B cell (primary cell): ENCODE measurements around the gene PLCG2. TPM values are rescaled to one million over a fixed set of nuclear protein-coding genes. Genes with fewer than 3 reads are reported as not detected.

Experiments used
- ATAC-seq: fragments of 200-7000 bp; cut with Tn5 transposase; one replicate; pipeline ENCODE4 v1.10.0; 2021; ENCODE audit warnings: low read depth, mild to moderate bottlenecking, moderate number of reproducible peaks, moderate library complexity
- CTCF ChIA-PET: fragments of 350-600 bp; sonication (Branson Sonifier 250); formaldehyde crosslinking; loops from one replicate; lab custom pipeline; 2021; ENCODE audit warnings: antibody characterized with exemption, inconsistent platforms; lab: Charles Lee
- POLR2A ChIA-PET: fragments of 350-600 bp; sonication (Branson Sonifier 250); formaldehyde crosslinking; loops from one replicate; lab custom pipeline; 2021; ENCODE audit warnings: antibody characterized with exemption; lab: Charles Lee
- DNase-seq: peaks from one replicate; pipeline ENCODE4 v3.0.0; 2013
- H2AFZ ChIP-seq: 2 replicates; pipeline ENCODE4 v1.6.1; 2012; ENCODE audit warnings: mild to moderate bottlenecking, low read depth, low read length; ENCODE audit not compliant: insufficient read depth, poor library complexity, severe bottlenecking
- H3K27ac ChIP-seq, 2 donors: 1 replicate in 1 of 2; 2 replicates in 1 of 2; pipeline ENCODE4 v1.5.1; 2012 to 2013; ENCODE audit warnings: low read length in 2 of 2, mild to moderate bottlenecking in 2 of 2, moderate library complexity in 1 of 2
- H3K27me3 ChIP-seq, 4 experiments: fragments of 200-600 bp in 1 of 4; sonication (generic) in 1 of 4; replicated peaks in 1 of 4; 1 replicate in 2 of 4; 2 replicates in 2 of 4; pipeline versions ENCODE4 v1.6.1 to v1.7.0; 2013 to 2016; ENCODE audit warnings: low read length in 3 of 4, mild to moderate bottlenecking in 2 of 4, mixed read lengths in 1 of 4, moderate library complexity in 1 of 4; ENCODE audit not compliant: insufficient read depth in 4 of 4, control insufficient read depth in 3 of 4; ENCODE audit errors: control extremely low read depth in 1 of 4
- H3K36me3 ChIP-seq, 2 experiments: replicated peaks in 1 of 2; 1 replicate in 1 of 2; 2 replicates in 1 of 2; pipeline versions ENCODE4 v1.6.1 to v1.7.1; 2013; ENCODE audit warnings: low read length in 1 of 2; ENCODE audit not compliant: insufficient read depth in 2 of 2, control insufficient read depth in 1 of 2; ENCODE audit errors: control extremely low read depth in 1 of 2, extremely low read depth in 1 of 2
- H3K4me1 ChIP-seq, 2 donors: fragments of 200-600 bp in 1 of 2; sonication (generic) in 1 of 2; 1 replicate in 1 of 2; 2 replicates in 1 of 2; pipeline versions ENCODE4 v1.5.1 to v1.6.1; 2013 to 2017; ENCODE audit warnings: low read length in 2 of 2; ENCODE audit not compliant: control insufficient read depth in 2 of 2, insufficient read depth in 2 of 2
- H3K4me2 ChIP-seq: replicated peaks from 2 replicates; pipeline ENCODE3; 2012; ENCODE audit warnings: mild to moderate bottlenecking, low read depth, low read length; ENCODE audit not compliant: poor library complexity, severe bottlenecking
- H3K4me3 ChIP-seq, 5 experiments: fragments of 200-600 bp in 1 of 5; sonication (generic) in 1 of 5; 1 replicate in 3 of 5; 2 replicates in 2 of 5; pipeline versions ENCODE4 v1.5.1 to v1.7.0; 2011 to 2016; ENCODE audit warnings: low read length in 4 of 5, mild to moderate bottlenecking in 4 of 5, low read depth in 2 of 5, control low read depth in 1 of 5, moderate library complexity in 1 of 5; ENCODE audit not compliant: insufficient read depth in 1 of 5; ENCODE audit errors: control extremely low read depth in 1 of 5, extremely low read depth in 1 of 5
- H3K79me2 ChIP-seq: fragments of 200-600 bp; sonication (generic); one replicate; pipeline ENCODE4 v1.6.0; 2016; ENCODE audit warnings: low read length; ENCODE audit not compliant: control insufficient read depth, insufficient read depth
- H3K9ac ChIP-seq: fragments of 200-600 bp; sonication (generic); 2 replicates; pipeline ENCODE4 v1.6.1; 2017; ENCODE audit warnings: mild to moderate bottlenecking, low read length, moderate library complexity
- H3K9me3 ChIP-seq, 3 donors: one replicate each; pipeline versions ENCODE4 v1.6.1 to v1.7.1; 2013; ENCODE audit warnings: low read length in 2 of 3; ENCODE audit not compliant: control insufficient read depth in 2 of 3, insufficient read depth in 1 of 3; ENCODE audit errors: control extremely low read depth in 1 of 3
- H4K20me1 ChIP-seq: 2 replicates; pipeline ENCODE4 v1.6.0; 2012; ENCODE audit warnings: mild to moderate bottlenecking, low read length; ENCODE audit not compliant: insufficient read depth, control insufficient read depth, poor library complexity, severe bottlenecking
- H3K27ac Mint-ChIP-seq: one replicate; pipeline ENCODE4 v1.8.0; 2021; ENCODE audit warnings: mixed read lengths
- H3K27me3 Mint-ChIP-seq: one replicate; pipeline ENCODE4 v1.8.0; 2021; ENCODE audit warnings: mixed read lengths
- H3K4me1 Mint-ChIP-seq: one replicate; pipeline ENCODE4 v1.8.0; 2021; ENCODE audit warnings: mixed read lengths
- H3K4me3 Mint-ChIP-seq: one replicate; pipeline ENCODE4 v1.8.0; 2021; ENCODE audit warnings: mixed read lengths
- H3K9me3 Mint-ChIP-seq: one replicate; pipeline ENCODE4 v1.8.0; 2022; ENCODE audit warnings: mixed read lengths; ENCODE audit not compliant: insufficient read depth
- CTCF ChIP-seq: fragments of 200-600 bp; IDR thresholded peaks from one replicate; pipeline ENCODE4 v1.8.0; 2022; ENCODE audit warnings: antibody characterized with exemption, mild to moderate bottlenecking
- EZH2 ChIP-seq: IDR thresholded peaks from 2 replicates; pipeline ENCODE4 v1.6.1; 2012; ENCODE audit warnings: borderline replicate concordance, low read depth, mild to moderate bottlenecking, moderate library complexity, low read length; ENCODE audit not compliant: insufficient read depth, poor library complexity, severe bottlenecking
- WGBS: methylation state at CpG from one replicate; pipeline ENCODE4 v1.1.5; 2013; ENCODE audit warnings: missing lambda C conversion rate; ENCODE audit not compliant: insufficient coverage; 5-methylcytosine and 5-hydroxymethylcytosine counted together
- intact Hi-C: fragments of 100-400 bp; cut with micrococcal nuclease; formaldehyde crosslinking; loops from one replicate; pipeline ENCODE4 v1.10.0; 2022
- polyA plus RNA-seq: library from polyadenylated mRNA; depleted of rRNA; stranded (reverse); fragments of >200 nt; gene quantifications from 2 replicates; pipeline ENCODE4 v1.2.3, GENCODE V29; 2012
- total RNA-seq, 2 donors: library from RNA; stranded (reverse); fragments of 120-200 nt in 1 of 2; gene quantifications; 1 replicate in 1 of 2; 2 replicates in 1 of 2; pipeline versions ENCODE4 v1.2.3 to v1.2.4, GENCODE V29; 2013 to 2022

PLCG2 gene
- total and polyA plus RNA-seq, 2 donors (not counting 1 experiment from before 2014, with no cell fraction given), result 194 to 812 TPM

GRCh38 chr16:82010649-82011048 lies 231.6 kb downstream of the PLCG2 start:
- CTCF ChIA-PET, result no interaction called here
- Mint-ChIP-seq H3K9me3 (peaks cover 12% of the 10 kb centered on the region), H3K4me1 (peaks cover 18% of the 10 kb centered on the region), H3K27me3 (peaks cover 9% of the 10 kb centered on the region), H3K27ac (peak overlapping the region; percentile 68), H3K4me3 (peak overlapping the region; percentile 92)
- peaks cover 0 to 3% of the 10 kb centered on the region in 2 experiments for H3K36me3 ChIP-seq
- peaks cover 0 to 7% (median 0%) of the 10 kb centered on the region in 4 experiments for H3K27me3 ChIP-seq
- peaks cover 7 to 25% (median 20%) of the 10 kb centered on the region in 3 donors for H3K9me3 ChIP-seq
- WGBS, result 87% methylated on average over 7 of the region's 8 CpGs
- H3K4me1 ChIP-seq, result peaks cover 6 to 10% of the 10 kb centered on the region in 2 donors
- intact Hi-C loops, result no loop called here
- ATAC-seq (no peak), DNase-seq (no peak)
- POLR2A ChIA-PET, result interaction anchor here (0.6 kb wide), 1 partner anchor 117 kb away, joined by 3 read pairs; no protein-coding TSS in a partner anchor
- no peak for TF ChIP-seq EZH2
- no peak for TF ChIP-seq CTCF
- peak overlapping the region; percentile 43 to 68 (median 55) for H3K4me3 ChIP-seq
- peak overlapping the region; percentile 91 for H2AFZ ChIP-seq
- peak overlapping the region; percentile 73 for H3K9ac ChIP-seq
- peak overlapping the region; percentile 68 for H3K4me2 ChIP-seq
- no peaks in the 10 kb centered on the region for H3K79me2 ChIP-seq
- no peak overlapping the region for H3K27ac ChIP-seq
- no peaks in the 10 kb centered on the region for H4K20me1 ChIP-seq

- Histone ChIP-seq H3K27ac (no peak within 1 kb of the TSS), H3K4me3 (peak within 1 kb of the TSS; percentile 43 to 68 (median 55)), H4K20me1 (no peaks in the 10 kb centered on the region), H3K4me2 (peak within 1 kb of the TSS; percentile 68), H3K9ac (peak within 1 kb of the TSS; percentile 73), H3K36me3 (peaks cover 0 to 3% of the 10 kb centered on the region in 2 experiments), H2AFZ (peak within 1 kb of the TSS; percentile 91), H3K27me3 (peaks cover 0 to 7% (median 0%) of the 10 kb centered on the region in 4 experiments), H3K9me3 (peaks cover 7 to 25% (median 20%) of the 10 kb centered on the region in 3 donors), H3K79me2 (no peaks in the 10 kb centered on the region), H3K4me1 (peaks cover 6 to 10% of the 10 kb centered on the region in 2 donors)
- ATAC-seq (peak; percentile 88), DNase-seq (peak; percentile 84)
- 5% methylated on average over 32 of the region's 32 CpGs for WGBS
- TF ChIP-seq EZH2 (no peak), CTCF (no peak)
- Mint-ChIP-seq H3K4me3 (peak within 1 kb of the TSS; percentile 92), H3K4me1 (peaks cover 18% of the 10 kb centered on the region), H3K27ac (peak within 1 kb of the TSS; percentile 68), H3K27me3 (peaks cover 11% of the 10 kb centered on the region), H3K9me3 (peaks cover 12% of the 10 kb centered on the region)
- intact Hi-C loops, result no loop called here
- ChIA-PET POLR2A (interaction anchor here (0.6 kb wide), 1 partner anchor 117 kb away, joined by 3 read pairs; no protein-coding TSS in a partner anchor), CTCF (no interaction called here)
These were observed 232.1 kb downstream of the PLCG2 start, which contains the start of gene SDR42E1 for GRCh38 chr16:82011199-82011641. TSS of gene SDR42E1 (minus strand) at chr16:82011470. CDS start at chr16:82000858, 10,612 bp downstream.
